A549 (cell line): ENCODE data around the gene VPS26B.

ENCODE experiments used
- RCOR1 ChIP-seq: fragments of 150-350 bp; IDR thresholded peaks from 2 replicates; pipeline ENCODE4 v1.6.1; 2014; ENCODE audit warnings: antibody characterized with exemption, low read length, low read depth
- SMC3 ChIP-seq: fragments of >200 bp; sonication (Bioruptor Twin); formaldehyde crosslinking; IDR thresholded peaks from 3 replicates; pipeline ENCODE4 v1.6.1; 2018; ENCODE audit warnings: inconsistent platforms

GRCh38 chr11:134231958-134232659 lies 7.6 kb downstream of the VPS26B start:
- TF ChIP-seq RCOR1: no peak
- TF ChIP-seq SMC3: no peak
